Nephron progenitor cell (in vitro differentiated cells): ENCODE results near the gene FLRT2.

Experiments
- DNase-seq: peaks from one replicate; pipeline ENCODE4 v3.0.0; 2021
- H3K27ac Mint-ChIP-seq: 2 replicates; pipeline ENCODE4 v1.8.0; 2021; ENCODE audit warnings: mild to moderate bottlenecking, moderate library complexity, mixed read lengths
- H3K27me3 Mint-ChIP-seq: 2 replicates; pipeline ENCODE4 v1.8.0; 2021; ENCODE audit warnings: mild to moderate bottlenecking, low read depth, mixed read lengths; ENCODE audit not compliant: poor library complexity
- H3K36me3 Mint-ChIP-seq: 2 replicates; pipeline ENCODE4 v1.8.0; 2021; ENCODE audit warnings: low read depth, mixed read lengths
- H3K4me1 Mint-ChIP-seq: 2 replicates; pipeline ENCODE4 v1.8.0; 2021; ENCODE audit warnings: mixed read lengths
- H3K4me3 Mint-ChIP-seq: 2 replicates; pipeline ENCODE4 v1.8.0; 2021; ENCODE audit warnings: mild to moderate bottlenecking, moderate library complexity, mixed read lengths
- H3K9me3 Mint-ChIP-seq: 2 replicates; pipeline ENCODE4 v1.8.0; 2021; ENCODE audit warnings: mild to moderate bottlenecking, moderate library complexity, mixed read lengths
- CTCF ChIP-seq: fragments of 200-600 bp; sonication (generic); IDR thresholded peaks from 2 replicates; pipeline ENCODE4 v1.5.0; 2021; ENCODE audit warnings: antibody characterized with exemption

Gene FLRT2

GRCh38 chr14:85687456-85687855 is 157.5 kb downstream of the FLRT2 start:
- no peak for DNase-seq
- H3K27me3 Mint-ChIP-seq, result no peaks in the 10 kb centered on the region
- H3K4me3 Mint-ChIP-seq, result no peak overlapping the region
- TF ChIP-seq CTCF, result no peak
- H3K36me3 Mint-ChIP-seq, result no peaks in the 10 kb centered on the region
- no peaks in the 10 kb centered on the region for H3K9me3 Mint-ChIP-seq
- H3K4me1 Mint-ChIP-seq, result peaks cover 5% of the 10 kb centered on the region
- H3K27ac Mint-ChIP-seq, result no peak overlapping the region

- DNase-seq, result no peak
- no peak overlapping the region for H3K27ac Mint-ChIP-seq
Measured at GRCh38 chr14:85688006-85688405, 158.1 kb downstream of the FLRT2 start.

GRCh38 chr14:85695300-85695699 is 165.4 kb downstream of the FLRT2 start:
- Mint-ChIP-seq H3K36me3 (no peaks in the 10 kb centered on the region), H3K4me1 (no peaks in the 10 kb centered on the region), H3K9me3 (no peaks in the 10 kb centered on the region), H3K4me3 (no peak overlapping the region), H3K27ac (no peak overlapping the region), H3K27me3 (no peaks in the 10 kb centered on the region)
- no peak for DNase-seq
- TF ChIP-seq CTCF, result no peak

More at GRCh38 chr14:85688006-85688405, 158.1 kb downstream of the FLRT2 start:
- no peak for TF ChIP-seq CTCF
- no peaks in the 10 kb centered on the region for H3K36me3 Mint-ChIP-seq
- H3K9me3 Mint-ChIP-seq, result no peaks in the 10 kb centered on the region
- H3K4me3 Mint-ChIP-seq, result no peak overlapping the region
- no peaks in the 10 kb centered on the region for H3K27me3 Mint-ChIP-seq
- H3K4me1 Mint-ChIP-seq, result peaks cover 4% of the 10 kb centered on the region

DNA sequence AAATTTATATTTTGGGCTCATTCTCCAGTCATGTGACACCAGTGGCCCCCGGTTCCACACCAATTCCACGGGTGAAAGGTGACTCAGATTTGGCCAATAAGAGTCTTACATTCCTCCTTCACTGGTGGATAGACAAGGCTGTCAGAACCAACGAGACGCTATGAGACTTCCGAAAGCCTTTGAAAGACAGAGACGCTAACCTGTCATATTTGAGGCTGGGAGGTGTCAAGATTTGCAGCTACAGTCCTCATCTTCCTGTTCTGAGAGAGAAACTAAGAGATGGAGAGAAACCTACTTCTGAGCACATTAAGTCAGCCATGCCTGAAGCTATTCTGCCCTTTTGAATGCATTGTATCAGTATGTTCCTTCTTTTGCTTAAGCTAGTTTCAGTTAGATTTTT is 171.2 kb downstream of the FLRT2 start:
- Mint-ChIP-seq H3K9me3 (no peaks in the 10 kb centered on the region), H3K36me3 (no peaks in the 10 kb centered on the region), H3K27me3 (no peaks in the 10 kb centered on the region), H3K4me3 (no peak overlapping the region), H3K4me1 (no peaks in the 10 kb centered on the region), H3K27ac (no peak overlapping the region)
- TF ChIP-seq CTCF, result no peak
- DNase-seq, result no peak

DNA sequence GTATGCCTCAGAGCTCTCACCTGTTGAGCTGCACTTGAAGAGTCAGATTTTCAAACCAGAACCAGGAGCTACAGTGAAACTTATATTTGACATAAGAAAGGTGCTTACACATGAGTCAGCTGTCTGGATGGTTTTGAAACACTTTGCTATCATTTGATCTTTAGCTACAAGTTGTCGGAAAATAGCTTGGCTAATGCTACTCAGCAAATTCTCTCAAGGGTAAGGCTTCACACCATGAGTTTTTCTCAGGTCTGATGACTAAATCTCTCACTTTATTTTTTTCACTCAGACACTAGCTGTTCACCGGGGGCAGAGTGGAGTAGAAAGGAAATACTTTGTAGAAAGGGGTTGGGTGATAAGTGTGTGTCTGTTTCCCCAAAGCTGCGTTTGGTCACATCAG is 171.8 kb downstream of the FLRT2 start:
- no peaks in the 10 kb centered on the region for H3K9me3 Mint-ChIP-seq
- no peak for DNase-seq
- no peak overlapping the region for H3K27ac Mint-ChIP-seq
- TF ChIP-seq CTCF, result no peak
- no peaks in the 10 kb centered on the region for H3K4me1 Mint-ChIP-seq
- no peaks in the 10 kb centered on the region for H3K27me3 Mint-ChIP-seq
- H3K36me3 Mint-ChIP-seq, result no peaks in the 10 kb centered on the region
- no peak overlapping the region for H3K4me3 Mint-ChIP-seq

GRCh38 chr14:85702191-85702590 is 172.2 kb downstream of the FLRT2 start:
- Mint-ChIP-seq H3K27me3 (no peaks in the 10 kb centered on the region), H3K27ac (no peak overlapping the region), H3K36me3 (no peaks in the 10 kb centered on the region), H3K4me3 (no peak overlapping the region), H3K4me1 (no peaks in the 10 kb centered on the region), H3K9me3 (no peaks in the 10 kb centered on the region)
- DNase-seq, result no peak
- TF ChIP-seq CTCF, result no peak
